ENCODE measurements around the gene EHBP1. TPM values are rescaled to one million over a fixed set of nuclear protein-coding genes. Genes with fewer than 3 reads are reported as not detected.

EHBP1 gene
- total and polyA plus RNA-seq, 2 experiments from 2014 or later: 11.7 to 30.8 TPM

DNA sequence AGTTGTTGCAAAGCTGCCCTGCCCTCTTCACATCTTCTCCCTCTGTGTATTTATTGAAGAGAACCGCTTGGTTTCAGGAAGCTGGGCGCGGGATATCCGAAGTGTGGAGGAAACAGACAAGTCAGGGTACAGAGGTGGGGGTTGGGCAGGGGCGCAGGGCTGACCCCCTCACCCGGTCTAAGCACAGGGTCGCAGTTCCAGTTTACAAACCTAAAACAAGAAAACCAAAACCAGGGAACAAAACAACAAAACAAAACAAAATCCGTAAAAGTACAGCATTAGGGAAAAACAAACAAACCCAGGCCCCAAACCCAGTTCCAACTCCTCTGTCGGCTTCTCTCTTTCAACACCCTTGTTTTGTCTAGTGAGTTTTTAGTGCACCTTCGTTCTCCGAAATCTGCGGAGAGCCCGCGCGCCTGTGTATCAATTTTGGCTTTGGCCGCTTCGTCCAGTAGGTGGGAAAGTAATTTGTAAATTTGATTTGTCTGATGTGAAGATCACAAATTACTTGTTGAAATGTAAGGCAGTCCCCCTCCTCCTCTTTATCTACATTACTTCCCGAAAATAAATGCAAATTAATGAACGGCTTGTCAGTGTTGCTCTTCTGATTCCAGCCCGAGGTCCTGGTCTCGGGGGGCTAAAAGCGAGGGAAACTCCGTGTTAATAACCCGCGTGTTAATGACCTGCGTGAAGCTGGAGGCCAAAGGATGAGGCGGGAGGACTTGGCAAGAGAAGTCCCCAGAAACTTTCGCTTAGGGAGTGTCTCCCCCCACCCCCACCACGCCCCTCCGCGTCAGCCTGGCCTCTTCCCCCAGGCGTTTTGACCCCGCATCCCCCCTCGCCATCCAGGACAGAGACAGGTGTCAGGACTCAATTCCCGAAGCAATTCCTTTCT is 352.0 kb downstream of the EHBP1 start:
- peaks cover 100% of the 10 kb centered on the region for H3K27me3 ChIP-seq
- H3K4me3 ChIP-seq: no peak overlapping the region
- TF ChIP-seq, protein P1, sequence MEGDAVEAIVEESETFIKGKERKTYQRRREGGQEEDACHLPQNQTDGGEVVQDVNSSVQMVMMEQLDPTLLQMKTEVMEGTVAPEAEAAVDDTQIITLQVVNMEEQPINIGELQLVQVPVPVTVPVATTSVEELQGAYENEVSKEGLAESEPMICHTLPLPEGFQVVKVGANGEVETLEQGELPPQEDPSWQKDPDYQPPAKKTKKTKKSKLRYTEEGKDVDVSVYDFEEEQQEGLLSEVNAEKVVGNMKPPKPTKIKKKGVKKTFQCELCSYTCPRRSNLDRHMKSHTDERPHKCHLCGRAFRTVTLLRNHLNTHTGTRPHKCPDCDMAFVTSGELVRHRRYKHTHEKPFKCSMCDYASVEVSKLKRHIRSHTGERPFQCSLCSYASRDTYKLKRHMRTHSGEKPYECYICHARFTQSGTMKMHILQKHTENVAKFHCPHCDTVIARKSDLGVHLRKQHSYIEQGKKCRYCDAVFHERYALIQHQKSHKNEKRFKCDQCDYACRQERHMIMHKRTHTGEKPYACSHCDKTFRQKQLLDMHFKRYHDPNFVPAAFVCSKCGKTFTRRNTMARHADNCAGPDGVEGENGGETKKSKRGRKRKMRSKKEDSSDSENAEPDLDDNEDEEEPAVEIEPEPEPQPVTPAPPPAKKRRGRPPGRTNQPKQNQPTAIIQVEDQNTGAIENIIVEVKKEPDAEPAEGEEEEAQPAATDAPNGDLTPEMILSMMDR (IDR thresholded peaks at IDR 0.05; ENCODE audit: low read depth, low read length): no peak

DNA sequence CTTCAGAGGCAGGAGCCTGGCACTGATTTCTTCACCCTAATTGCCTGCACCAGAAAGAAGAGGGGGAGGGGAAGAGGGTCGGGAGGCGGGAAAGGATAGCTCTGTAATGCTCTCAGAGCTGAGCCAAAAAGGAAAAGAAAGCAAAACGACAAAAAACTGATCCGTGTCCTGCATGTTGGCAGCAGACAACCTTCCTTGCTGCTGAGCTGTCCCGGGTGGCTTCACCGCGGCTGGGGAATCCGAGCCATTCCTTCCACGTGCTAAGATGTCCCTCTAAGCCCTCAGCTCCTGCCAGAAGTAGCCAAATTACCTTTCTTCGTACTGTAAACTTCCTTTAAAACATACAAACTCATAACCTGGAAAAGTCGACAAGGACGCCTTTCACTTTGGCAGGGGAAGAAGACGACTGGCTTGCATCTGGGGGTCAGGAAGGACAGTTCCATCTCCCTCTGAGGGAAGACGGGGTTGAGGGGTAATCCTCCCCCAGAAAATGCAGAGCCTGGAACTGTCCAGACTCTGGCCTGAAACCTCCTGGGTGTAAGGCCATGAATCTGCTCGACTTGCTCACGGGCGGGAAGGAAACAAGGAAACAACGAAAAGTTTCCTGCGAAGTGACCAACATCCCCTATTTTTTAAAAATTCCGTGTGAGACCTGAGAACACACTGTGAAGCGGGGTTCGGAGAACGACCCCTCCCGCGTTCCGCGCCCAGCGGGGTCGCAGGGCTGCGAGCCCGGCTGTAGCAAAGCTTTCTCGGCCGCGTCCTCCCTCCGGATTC is 352.8 kb downstream of the EHBP1 start:
- TF ChIP-seq, protein P1 (IDR thresholded peaks at IDR 0.05; ENCODE audit: low read depth, low read length): no peak
- Histone ChIP-seq H3K4me3 (no peak overlapping the region), H3K27ac (no peak overlapping the region), H3K9me3 (ENCODE audit: low read depth) (no peaks in the 10 kb centered on the region), H3K4me1 (ENCODE audit: low read depth) (no peaks in the 10 kb centered on the region), H3K27me3 (peaks cover 100% of the 10 kb centered on the region), H3K36me3 (no peaks in the 10 kb centered on the region)
- DNase-seq (ENCODE audit: low read depth in 1 of 2, low spot score in 1 of 2): no peak

More for the DNA sequence above, 352.0 kb downstream of the EHBP1 start:
- H3K36me3 ChIP-seq: no peaks in the 10 kb centered on the region
- no peaks in the 10 kb centered on the region for H3K9me3 ChIP-seq (ENCODE audit: low read depth)
- H3K4me1 ChIP-seq (ENCODE audit: low read depth): no peaks in the 10 kb centered on the region
- H3K27ac ChIP-seq: no peak overlapping the region
- peak in 1 of 2 donors; percentile 2 for DNase-seq (ENCODE audit: low read depth in 1 of 2, low spot score in 1 of 2)

DNA sequence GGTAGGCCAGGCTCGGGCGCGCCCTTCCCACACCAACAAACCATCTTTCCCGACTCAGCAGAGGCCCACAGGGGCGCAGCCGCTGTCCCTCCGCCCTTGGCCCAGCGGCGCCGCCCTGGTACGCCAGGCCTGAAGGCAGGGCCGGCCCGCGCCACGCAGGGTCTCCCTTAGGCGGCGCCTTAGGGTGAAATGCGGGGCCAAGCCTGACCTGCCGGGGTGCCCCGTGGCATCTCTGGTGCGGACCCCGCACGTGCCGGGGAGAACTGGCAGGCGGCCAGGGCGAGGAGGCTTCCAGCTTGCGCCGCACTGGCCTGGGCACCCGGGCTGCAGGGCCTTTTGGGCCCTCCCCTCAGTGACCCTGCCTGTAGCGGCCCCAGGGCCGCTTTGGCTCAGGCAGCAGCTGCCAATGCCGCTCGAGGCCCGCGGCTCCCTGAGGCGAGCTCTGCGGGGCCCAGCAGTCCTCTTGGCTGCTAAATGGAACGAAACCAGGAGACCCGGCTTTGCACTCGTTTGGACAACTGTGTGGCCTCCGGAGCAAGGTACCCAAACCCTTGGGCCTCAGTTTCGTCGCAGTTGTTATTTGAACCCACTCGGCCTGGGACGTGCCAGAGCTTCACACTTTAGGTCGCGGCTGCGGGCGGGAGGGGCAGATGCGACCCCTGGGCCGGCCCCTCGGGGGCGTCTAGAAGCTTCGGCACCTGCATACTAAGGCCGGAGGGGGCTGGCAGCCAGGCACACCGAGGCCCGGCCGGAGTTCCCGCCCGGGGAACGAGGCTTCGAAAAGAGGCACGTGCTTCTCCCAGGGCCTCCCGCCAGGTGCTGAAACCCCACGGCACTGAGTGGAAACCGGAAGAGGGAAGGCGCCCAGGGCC is 353.6 kb downstream of the EHBP1 start:
- H3K27ac ChIP-seq: no peak overlapping the region
- H3K27me3 ChIP-seq: peaks cover 100% of the 10 kb centered on the region
- no peaks in the 10 kb centered on the region for H3K4me1 ChIP-seq (ENCODE audit: low read depth)
- DNase-seq (ENCODE audit: low read depth in 1 of 2, low spot score in 1 of 2): no peak
- no peak overlapping the region for H3K4me3 ChIP-seq
- H3K9me3 ChIP-seq (ENCODE audit: low read depth): no peaks in the 10 kb centered on the region
- H3K36me3 ChIP-seq: no peaks in the 10 kb centered on the region
- TF ChIP-seq, protein P1 (IDR thresholded peaks at IDR 0.05; ENCODE audit: low read depth, low read length): no peak

DNA sequence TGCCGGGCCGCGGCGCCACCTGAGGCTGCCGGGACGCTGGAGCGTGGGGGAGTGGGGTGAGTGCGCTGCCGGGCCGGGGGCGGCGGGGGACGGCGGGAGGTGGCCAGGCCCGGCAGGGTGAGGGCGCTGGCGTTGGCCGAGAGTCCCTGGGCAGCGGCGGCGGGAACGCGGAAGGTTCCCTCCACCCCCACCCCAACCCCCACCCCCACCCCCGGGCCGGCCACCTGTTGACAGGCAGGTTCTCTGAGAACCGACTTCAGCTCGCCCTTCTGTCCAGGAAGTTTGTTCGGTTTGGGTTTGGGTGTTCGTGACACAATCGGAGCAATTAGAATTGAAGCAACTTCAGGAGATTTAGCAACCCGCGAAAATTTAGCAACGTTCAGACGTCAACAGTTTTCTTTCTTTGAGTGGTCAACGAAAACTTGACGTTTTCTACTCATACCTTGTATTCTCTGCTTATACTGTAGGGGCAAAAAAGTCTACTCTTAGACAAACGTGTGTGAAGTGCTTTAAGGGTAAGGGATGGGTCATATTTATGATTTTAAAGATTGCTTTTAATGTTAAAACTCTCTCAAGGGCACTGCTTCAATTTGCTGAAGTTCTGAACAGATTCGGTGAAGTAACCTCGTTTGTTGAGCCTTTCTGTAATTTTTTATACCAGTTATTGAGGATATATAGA is 354.4 kb downstream of the EHBP1 start:
- H3K27me3 ChIP-seq: peaks cover 98% of the 10 kb centered on the region
- no peaks in the 10 kb centered on the region for H3K9me3 ChIP-seq (ENCODE audit: low read depth)
- no peak for DNase-seq (ENCODE audit: low read depth in 1 of 2, low spot score in 1 of 2)
- H3K36me3 ChIP-seq: no peaks in the 10 kb centered on the region
- TF ChIP-seq, protein P1 (IDR thresholded peaks at IDR 0.05; ENCODE audit: low read depth, low read length): no peak
- H3K4me1 ChIP-seq (ENCODE audit: low read depth): no peaks in the 10 kb centered on the region
- H3K4me3 ChIP-seq: no peak overlapping the region
- no peak overlapping the region for H3K27ac ChIP-seq
